NCI-H69 (cell line): ENCODE measurements around the gene BBS7.

Experiments used
- DNase-seq: peaks from one replicate; lab custom pipeline; 2025; lab: John Stamatoyannopoulos, UW

BBS7 gene

DNA sequence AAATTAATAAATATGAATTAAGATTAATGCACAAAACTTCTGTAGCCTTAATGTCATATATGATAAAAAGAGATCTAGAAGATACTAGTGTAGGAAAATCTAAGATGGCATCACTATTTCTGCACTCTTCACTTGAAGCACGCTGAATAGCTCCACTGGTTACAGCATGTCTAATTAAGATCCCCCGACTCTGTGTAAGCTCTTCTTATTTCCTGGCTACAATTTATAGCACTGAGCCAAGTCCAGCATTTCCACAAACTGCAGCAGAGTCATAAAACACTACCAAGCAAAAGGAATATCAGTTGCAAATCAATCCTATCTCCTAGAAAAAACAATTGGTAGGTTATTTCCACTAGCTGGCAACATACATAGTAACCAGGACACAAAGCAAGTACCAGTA lies 45.3 kb downstream of the BBS7 start:
- no peak for DNase-seq

DNA sequence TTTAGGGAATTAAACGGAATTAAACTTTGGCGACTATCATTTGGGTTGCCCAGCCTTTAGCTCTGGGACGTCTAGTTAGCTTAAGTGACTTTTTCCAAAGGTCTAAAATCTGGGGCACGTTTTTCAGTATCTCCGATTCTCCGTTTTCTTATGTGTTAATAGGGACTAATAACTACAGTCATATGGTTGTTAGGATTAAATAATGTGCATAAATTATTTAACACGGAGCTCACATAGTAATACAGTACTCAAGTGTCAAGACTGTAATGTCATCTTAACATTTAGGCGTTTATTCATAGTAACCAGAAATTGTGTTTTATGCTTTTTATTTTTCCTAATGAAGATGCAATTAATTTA lies 46.1 kb downstream of the BBS7 start:
- DNase-seq = no peak

DNA sequence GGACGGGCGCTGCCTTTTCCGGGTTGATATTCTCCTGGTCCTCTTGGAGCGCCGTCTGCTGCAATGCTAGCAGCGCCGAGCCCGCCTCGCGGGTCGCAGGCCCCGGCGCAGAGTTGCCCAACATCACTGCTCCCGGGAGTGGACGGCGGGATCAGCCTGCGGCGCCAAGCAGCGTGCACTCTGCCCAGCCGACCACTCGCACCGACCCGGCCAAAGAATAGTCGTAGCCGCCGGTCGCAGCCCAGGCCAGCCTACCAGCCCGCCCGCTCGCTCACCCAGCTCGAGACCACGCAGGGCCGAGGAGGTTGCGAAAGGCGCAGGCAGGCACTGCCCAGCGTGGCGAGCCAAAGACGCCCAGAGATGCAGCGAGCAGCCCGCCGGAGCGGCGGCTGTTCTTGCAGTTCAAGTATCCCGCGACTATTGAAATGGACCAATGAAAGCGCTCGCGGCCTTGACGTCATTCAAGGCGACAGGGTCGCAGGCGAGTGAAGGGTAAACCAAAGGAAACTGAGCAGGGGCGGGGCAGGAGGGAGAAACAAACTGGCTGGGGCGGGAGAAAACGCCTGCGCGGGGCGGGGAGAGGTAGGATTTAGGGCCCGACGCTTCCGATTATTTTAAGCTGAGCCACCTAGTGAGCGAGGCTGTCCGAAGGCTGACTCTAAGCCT lies 46.6 kb downstream of the BBS7 start, which contains the start of gene CCNA2:
TSS of gene CCNA2 (minus strand) at position 379 of the 666 bp plus-strand sequence. CDS start at position 124, 255 bp downstream.
- DNase-seq = peak; percentile 96

DNA sequence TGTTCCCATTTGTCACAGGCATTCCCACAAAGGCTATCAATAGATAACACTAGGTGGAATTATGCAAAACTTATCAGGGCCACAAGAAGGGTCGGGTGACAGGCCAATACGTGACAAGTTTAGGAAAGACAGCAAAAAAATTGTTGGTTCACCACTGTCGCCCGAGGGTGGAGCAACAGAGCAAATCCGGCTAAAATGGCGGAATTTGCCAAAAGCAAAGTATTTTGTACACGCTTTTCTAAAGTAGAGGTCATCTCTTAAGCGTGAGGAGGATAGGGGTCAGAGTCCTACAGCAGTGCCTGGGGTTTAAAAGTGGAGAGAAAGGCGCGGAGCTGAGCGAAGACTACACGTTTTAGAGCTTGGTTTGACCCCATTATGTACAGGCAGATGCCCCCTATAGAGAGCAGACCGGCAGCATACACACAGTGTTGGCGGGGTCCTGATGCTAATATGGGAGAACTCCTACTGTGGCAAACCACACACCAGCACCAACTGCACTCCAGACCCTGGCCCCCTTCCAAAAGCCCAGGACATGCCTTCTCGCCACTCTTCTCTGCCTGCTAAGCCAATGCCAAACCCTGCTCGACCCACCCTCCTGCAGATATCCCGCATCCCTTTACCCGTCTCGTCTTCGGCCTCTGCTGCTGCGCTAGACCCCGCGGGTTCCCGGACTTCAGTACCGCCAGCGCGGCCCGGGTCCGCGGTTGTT lies 47.3 kb downstream of the BBS7 start:
- peak; percentile 77 for DNase-seq

- DNase-seq = no peak
Measured at GRCh38 chr4:121822047-121822446, 48.2 kb downstream of the BBS7 start.

DNA sequence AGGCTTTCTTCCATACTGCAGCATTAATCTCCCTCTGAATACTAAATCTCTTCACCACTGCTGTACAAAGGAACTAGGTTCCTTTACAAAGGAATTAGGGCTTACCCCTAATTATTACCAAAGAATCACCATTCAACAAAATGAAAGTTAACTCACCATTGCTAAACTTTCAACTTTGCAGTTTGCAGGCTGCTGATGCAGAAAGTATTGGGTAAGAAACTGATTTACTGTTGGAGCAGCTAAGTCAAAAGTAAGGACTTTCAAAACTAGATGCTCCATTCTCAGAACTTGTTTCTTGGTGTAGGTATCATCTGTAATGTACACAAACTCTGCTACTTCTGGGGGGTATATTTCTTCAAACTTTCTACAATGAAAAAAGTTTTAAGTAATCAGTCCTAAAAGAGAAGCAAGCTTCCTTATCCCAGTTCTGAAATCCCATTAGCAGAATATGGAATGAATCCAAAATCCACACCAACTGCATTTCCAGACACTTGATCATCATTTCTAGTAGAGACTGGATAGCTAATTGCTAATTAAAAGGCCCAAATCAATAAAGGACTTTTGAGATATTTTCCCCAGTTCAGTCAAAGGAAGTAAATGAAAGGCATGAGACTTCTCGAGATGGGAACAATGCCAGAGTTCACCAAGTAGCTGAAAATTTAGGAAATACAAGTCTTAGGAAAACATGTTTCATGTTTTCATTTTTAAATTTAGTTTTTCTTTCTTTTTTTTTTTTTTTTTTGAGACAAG lies 50.9 kb downstream of the BBS7 start:
- DNase-seq = no peak

GRCh38 chr4:121818215-121818614 lies 52.1 kb downstream of the BBS7 start:
- DNase-seq = no peak

GRCh38 chr4:121817701-121818100 lies 52.6 kb downstream of the BBS7 start:
- DNase-seq = no peak

DNA sequence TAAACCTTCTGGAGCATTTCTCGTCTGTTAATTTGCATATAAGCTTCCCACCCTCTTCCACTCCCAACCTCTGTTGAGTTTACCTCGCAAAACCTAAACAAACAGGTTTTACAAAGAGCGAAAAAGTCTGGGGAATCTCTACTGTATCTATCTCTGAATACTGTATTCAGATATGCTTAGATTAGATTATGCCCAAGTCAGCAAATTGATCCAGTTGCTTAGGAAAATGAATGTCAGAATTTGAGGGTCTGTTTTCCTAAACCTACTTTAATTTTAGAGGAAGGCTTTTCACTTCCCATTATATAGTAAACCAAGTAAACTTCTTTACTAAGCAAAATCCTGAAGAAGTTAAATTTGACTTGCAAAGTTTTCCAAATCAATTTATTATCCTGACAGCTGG lies 53.3 kb downstream of the BBS7 start:
- no peak for DNase-seq

DNA sequence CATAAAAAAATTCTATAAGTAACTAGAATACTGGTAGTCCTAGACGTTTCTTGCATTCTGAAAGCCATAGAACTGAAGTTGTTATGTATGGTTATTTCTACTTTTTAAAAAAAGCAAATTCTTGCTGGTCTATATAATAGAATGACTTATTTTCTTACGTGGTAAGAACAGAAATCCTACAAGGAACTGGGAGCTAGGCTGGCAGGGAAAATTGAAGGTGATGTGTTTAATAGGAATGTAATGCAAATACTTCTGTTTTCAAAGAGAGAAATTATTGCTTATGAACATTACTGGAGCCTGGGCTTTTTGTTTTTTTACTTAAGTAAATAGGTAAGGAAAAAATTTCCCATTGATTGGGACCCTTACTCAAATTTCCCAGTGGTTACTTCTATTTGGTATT lies 55.5 kb downstream of the BBS7 start:
- DNase-seq = no peak

- no peak for DNase-seq
Measured at GRCh38 chr4:121811122-121811521, 59.2 kb downstream of the BBS7 start.

GRCh38 chr4:121806411-121806810 lies 63.9 kb downstream of the BBS7 start:
- DNase-seq = no peak

GRCh38 chr4:121801715-121802075 lies 68.6 kb downstream of the BBS7 start:
- DNase-seq = no peak

DNA sequence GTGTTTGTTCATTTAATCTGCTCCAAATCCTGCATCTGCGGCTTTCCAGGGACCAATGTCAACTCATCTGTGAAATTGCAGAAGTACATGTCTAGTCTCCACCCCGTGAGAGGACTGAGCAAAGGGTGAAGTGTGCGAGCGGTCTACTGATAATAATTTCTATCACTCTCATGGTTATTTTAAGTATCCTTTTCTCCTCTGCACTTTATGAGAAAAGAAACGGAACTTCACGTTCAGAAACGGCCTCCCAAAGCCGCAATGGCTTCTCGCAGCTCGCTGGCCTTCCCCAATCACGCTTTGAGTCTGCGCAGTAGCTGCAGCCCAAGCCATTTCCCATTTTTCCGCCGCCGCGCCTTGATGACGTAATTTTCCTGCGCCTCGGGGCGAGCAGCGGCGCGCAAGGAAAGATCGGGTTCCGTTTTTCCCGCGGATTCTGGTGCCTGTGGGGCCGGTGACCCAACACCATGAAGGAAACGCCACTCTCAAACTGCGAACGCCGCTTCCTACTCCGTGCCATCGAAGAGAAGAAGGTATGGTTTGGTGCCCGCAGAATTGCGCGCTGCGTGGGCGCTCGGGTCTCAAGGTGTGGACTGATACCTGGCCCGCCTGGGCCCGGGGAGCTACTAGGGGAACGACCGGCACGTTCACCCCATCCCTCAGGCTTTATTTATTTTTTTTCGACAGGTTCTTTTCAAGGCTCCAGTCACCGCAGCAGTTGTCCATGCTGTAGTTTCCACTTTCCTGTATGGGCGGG lies 69.1 kb downstream of the BBS7 start, which contains the start of gene EXOSC9:
TSS of gene EXOSC9 (plus strand) at position 363 of the 754 bp plus-strand sequence. CDS start at position 465, 102 bp downstream.
- peak; percentile 92 for DNase-seq

DNA sequence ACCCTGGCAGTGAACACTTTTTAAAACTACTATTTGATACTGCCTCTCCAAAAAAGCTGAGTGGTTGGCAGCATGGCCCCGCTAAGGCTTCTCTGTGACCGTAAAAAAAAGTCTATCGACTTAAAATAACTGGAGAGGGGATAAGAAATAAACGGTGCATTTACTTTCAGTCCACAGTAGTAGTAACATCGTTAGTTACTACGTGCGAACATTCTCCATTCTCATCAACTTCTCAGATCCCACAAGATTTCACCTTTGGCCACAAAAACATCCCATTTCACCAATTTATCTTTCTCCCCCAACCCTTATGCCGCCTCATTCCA lies 69.7 kb downstream of the BBS7 start:
- no peak for DNase-seq

- no peak for DNase-seq
Measured at GRCh38 chr4:121799867-121800501, 70.3 kb downstream of the BBS7 start.

DNA sequence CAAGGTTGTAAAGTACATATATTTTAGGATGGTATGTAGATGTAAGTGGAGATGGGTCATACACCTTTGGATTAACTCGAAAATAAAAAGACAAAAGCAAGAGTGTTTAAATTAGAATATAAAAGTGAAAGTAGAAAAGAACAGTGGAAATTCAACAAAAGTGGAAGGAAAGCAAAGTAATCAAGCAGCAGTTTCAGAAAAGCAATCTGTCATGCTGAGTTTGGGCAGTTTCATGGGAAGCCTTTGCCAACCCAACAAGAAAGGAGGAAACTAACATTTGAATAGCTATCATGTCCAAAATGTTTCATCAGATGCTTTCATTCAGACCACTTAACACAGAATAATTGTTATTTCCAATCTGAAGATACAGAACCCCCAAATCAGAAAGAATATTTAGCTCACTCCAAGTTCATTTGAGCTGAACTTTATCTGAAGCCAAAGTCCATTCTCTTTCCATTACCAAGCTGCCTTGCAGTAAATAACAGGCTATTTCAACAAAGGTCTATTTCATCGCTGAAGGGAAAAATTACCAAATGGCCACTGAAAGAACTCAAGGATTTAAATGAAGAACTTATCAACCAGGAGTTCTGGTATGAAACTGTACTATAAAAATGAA lies 71.0 kb downstream of the BBS7 start:
- DNase-seq = no peak

- DNase-seq = no peak
Measured at GRCh38 chr4:121796283-121796682, 74.0 kb downstream of the BBS7 start.

GRCh38 chr4:121794505-121795188 lies 75.6 kb downstream of the BBS7 start:
- no peak for DNase-seq

DNA sequence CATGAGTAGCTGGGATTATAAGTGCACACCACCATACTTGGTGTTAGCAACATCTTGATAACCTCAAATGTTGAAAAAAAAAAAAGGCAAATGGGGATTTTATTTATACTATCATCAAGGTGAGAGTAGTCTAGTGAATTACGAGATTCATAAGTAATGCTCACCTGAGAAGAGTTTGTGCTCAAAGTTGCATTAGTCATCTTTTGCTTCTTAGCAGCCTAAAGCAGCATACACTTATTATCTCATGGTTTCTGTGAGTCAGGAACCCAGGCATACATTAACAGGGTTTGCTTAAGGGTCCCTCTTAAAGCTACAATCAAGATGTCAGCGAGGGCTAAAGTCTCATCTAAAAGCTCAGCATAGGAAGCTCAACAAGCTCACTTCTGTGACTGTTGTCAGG lies 77.3 kb downstream of the BBS7 start:
- DNase-seq = no peak

GRCh38 chr4:121791481-121791880 lies 78.8 kb downstream of the BBS7 start:
- no peak for DNase-seq
